Transverse colon (tissue), 4 donors: Measurements from ENCODE around the gene ARMC5. TPM values are rescaled to one million over a fixed set of nuclear protein-coding genes. Genes with fewer than 3 reads are reported as not detected.

Experiments
- DNase-seq: peaks from one replicate; pipeline ENCODE4 v3.0.0-alpha.2; 2019
- H3K27ac ChIP-seq, 4 donors: fragments of 200-600 bp; sonication (generic); 2 replicates each; pipeline ENCODE4 v1.5.1; 2016 to 2018; ENCODE audit warnings: inconsistent platforms in 4 of 4
- H3K27me3 ChIP-seq: fragments of 200-600 bp; sonication (generic); 2 replicates; pipeline ENCODE4 v1.5.1; 2017; ENCODE audit warnings: inconsistent platforms
- H3K36me3 ChIP-seq, 4 donors: fragments of 200-600 bp; sonication (generic); 2 replicates each; pipeline ENCODE4 v1.5.1; 2017 to 2019; ENCODE audit warnings: inconsistent platforms in 4 of 4
- H3K4me1 ChIP-seq, 4 donors: fragments of 200-600 bp; sonication (generic); 2 replicates each; pipeline ENCODE4 v1.5.1; 2017 to 2020; ENCODE audit warnings: inconsistent platforms in 4 of 4
- H3K4me3 ChIP-seq, 4 donors: fragments of 200-600 bp; sonication (generic); 1 replicate in 1 of 4; 2 replicates in 3 of 4; pipeline versions ENCODE4 v1.5.1 to v1.6.1; 2017 to 2019; ENCODE audit warnings: inconsistent platforms in 4 of 4
- H3K9me3 ChIP-seq, 2 donors: fragments of 200-600 bp; sonication (generic); 2 replicates each; pipeline ENCODE4 v1.5.1; 2017 to 2019; ENCODE audit warnings: inconsistent platforms in 2 of 2
- CTCF ChIP-seq, 5 experiments: fragments of 200-600 bp in 3 of 5; fragments of 450-650 bp in 2 of 5; sonication (generic) in 3 of 5; IDR thresholded peaks; 1 replicate in 2 of 5; 2 replicates in 3 of 5; pipeline ENCODE4 v1.5.1; 2016 to 2017; ENCODE audit warnings: antibody characterized with exemption in 5 of 5, inconsistent platforms in 3 of 5, mild to moderate bottlenecking in 2 of 5, moderate library complexity in 1 of 5
- EP300 ChIP-seq: sonication (generic); formaldehyde crosslinking; IDR thresholded peaks from one replicate; pipeline ENCODE4 v1.6.1; 2017; ENCODE audit warnings: antibody characterized with exemption, low read depth
- POLR2A ChIP-seq: fragments of 450-650 bp; IDR thresholded peaks from one replicate; pipeline ENCODE4 v1.6.1; 2016; ENCODE audit warnings: antibody characterized with exemption, mild to moderate bottlenecking, moderate library complexity
- POLR2AphosphoS5 ChIP-seq, 3 donors: sonication (generic); formaldehyde crosslinking; IDR thresholded peaks; one replicate each; pipeline ENCODE4 v1.6.1; 2016; ENCODE audit warnings: antibody characterized with exemption in 3 of 3
- WGBS, 2 donors: methylation state at CpG; one replicate each; pipeline ENCODE4 v1.1.5; 2018; ENCODE audit warnings: low coverage in 1 of 2; 5-methylcytosine and 5-hydroxymethylcytosine counted together
- in situ Hi-C, 4 donors: fragments of 200-750 bp; cut with MboI; loops; one replicate each; pipeline versions ENCODE4 v1.15.0 to v1.15.1; 2017; ENCODE audit warnings: low sequenced_read_pairs in 3 of 4, low pct_ligation_motif_present in 1 of 4, low pct_unique_long_range_greater_than_20kb in 1 of 4
- intact Hi-C: fragments of 100-400 bp; cut with DNase I; formaldehyde crosslinking; loops from one replicate; pipeline ENCODE4 v1.15.1; 2023; ENCODE audit warnings: low total_unique reads
- total RNA-seq, 4 donors: library from RNA; depleted of rRNA; stranded (reverse); fragments of >200 nt; gene quantifications; one replicate each; pipeline ENCODE4 v1.1.0, GENCODE V29; 2016

The ARMC5 gene
- total RNA-seq, 4 donors from 2014 or later, result 3.2 to 17.6 (median 8.4) TPM

GRCh38 chr16:31467151-31467773 lies 8.0 kb downstream of the ARMC5 start:
- in situ Hi-C loops (loop anchor here in 2 of 4 donors (25.0 kb wide), 2 partner anchors 420 to 480 kb away; partner anchors contain the start of gene HSD3B7 (in 1 of the 2)), intact Hi-C loops (no loop called here)
- DNase-seq, result no peak
- Histone ChIP-seq H3K27ac (no peak overlapping the region), H3K4me1 (peaks cover 8 to 15% (median 12%) of the 10 kb centered on the region in 4 donors), H3K9me3 (no peaks in the 10 kb centered on the region), H3K36me3 (peaks cover 0 to 10% (median 2%) of the 10 kb centered on the region in 4 donors), H3K27me3 (no peaks in the 10 kb centered on the region), H3K4me3 (no peak overlapping the region)
- no peak for TF ChIP-seq CTCF (IDR thresholded peaks at IDR 0.05)
- no peak for TF ChIP-seq EP300
- TF ChIP-seq POLR2AphosphoS5 (IDR thresholded peaks at IDR 0.05), result no peak
- no peak for TF ChIP-seq POLR2A
- 87 to 100% methylated on average over 2 to 5 of the region's 5 CpGs for WGBS, 2 donors

GRCh38 chr16:31467858-31468257 lies 8.6 kb downstream of the ARMC5 start:
- in situ Hi-C loops, result loop anchor here in 2 of 4 donors (25.0 kb wide), 2 partner anchors 419 to 481 kb away; partner anchors contain the start of gene HSD3B7 (in 1 of the 2)
- H3K36me3 ChIP-seq, result peaks cover 0 to 10% (median 2%) of the 10 kb centered on the region in 4 donors
- TF ChIP-seq EP300 (no peak), POLR2AphosphoS5 (IDR thresholded peaks at IDR 0.05) (no peak), CTCF (IDR thresholded peaks at IDR 0.05) (no peak), POLR2A (no peak)
- 96% methylated on average over 3 to 5 of the region's 5 CpGs for WGBS, 2 donors
- H3K9me3 ChIP-seq, result no peaks in the 10 kb centered on the region
- peaks cover 13 to 19% (median 15%) of the 10 kb centered on the region in 4 donors for H3K4me1 ChIP-seq
- DNase-seq, result no peak
- no peak overlapping the region for H3K4me3 ChIP-seq
- intact Hi-C loops, result no loop called here
- no peak overlapping the region for H3K27ac ChIP-seq
- H3K27me3 ChIP-seq, result no peaks in the 10 kb centered on the region

GRCh38 chr16:31470615-31471014 lies 11.3 kb downstream of the ARMC5 start:
- peak overlapping the region; percentile 90 to 98 (median 93) for H3K27ac ChIP-seq

More at GRCh38 chr16:31470615-31471014, 11.3 kb downstream of the ARMC5 start:
- intact Hi-C loops, result no loop called here
- peaks cover 13 to 36% (median 24%) of the 10 kb centered on the region in 4 donors for H3K4me1 ChIP-seq
- WGBS, 2 donors, result 71 to 82% methylated on average over 2 to 3 of the region's 3 CpGs
- in situ Hi-C loops, result loop anchor here in 2 of 4 donors (25.0 kb wide), 2 partner anchors 417 to 483 kb away; partner anchors contain the start of gene HSD3B7 (in 1 of the 2)
- H3K36me3 ChIP-seq, result peaks cover 0 to 3% (median 0%) of the 10 kb centered on the region in 4 donors
- TF ChIP-seq POLR2AphosphoS5 (IDR thresholded peaks at IDR 0.05) (no peak), CTCF (IDR thresholded peaks at IDR 0.05) (no peak), EP300 (no peak)
- no peak for DNase-seq
- H3K27me3 ChIP-seq, result no peaks in the 10 kb centered on the region
- no peak overlapping the region for H3K4me3 ChIP-seq
- no peaks in the 10 kb centered on the region for H3K9me3 ChIP-seq
